Measurements from ENCODE around the gene NKPD1.

- no peak for TF ChIP-seq GATA2 (IDR thresholded peaks at IDR 0.05; ENCODE audit: low read depth, low read length)
- no peak for TF ChIP-seq GATA3 (IDR thresholded peaks at IDR 0.05; ENCODE audit: low read depth, low read length)
These were observed 8.1 kb upstream of the NKPD1 start for GRCh38 chr19:45168767-45169351.
